Measurements from ENCODE around the gene CEL.

CEL gene

GRCh38 chr9:133116346-133117231, 54.8 kb downstream of the CEL start:
- no peak for DNase-seq (ENCODE audit: low read depth, low spot score)

DNA sequence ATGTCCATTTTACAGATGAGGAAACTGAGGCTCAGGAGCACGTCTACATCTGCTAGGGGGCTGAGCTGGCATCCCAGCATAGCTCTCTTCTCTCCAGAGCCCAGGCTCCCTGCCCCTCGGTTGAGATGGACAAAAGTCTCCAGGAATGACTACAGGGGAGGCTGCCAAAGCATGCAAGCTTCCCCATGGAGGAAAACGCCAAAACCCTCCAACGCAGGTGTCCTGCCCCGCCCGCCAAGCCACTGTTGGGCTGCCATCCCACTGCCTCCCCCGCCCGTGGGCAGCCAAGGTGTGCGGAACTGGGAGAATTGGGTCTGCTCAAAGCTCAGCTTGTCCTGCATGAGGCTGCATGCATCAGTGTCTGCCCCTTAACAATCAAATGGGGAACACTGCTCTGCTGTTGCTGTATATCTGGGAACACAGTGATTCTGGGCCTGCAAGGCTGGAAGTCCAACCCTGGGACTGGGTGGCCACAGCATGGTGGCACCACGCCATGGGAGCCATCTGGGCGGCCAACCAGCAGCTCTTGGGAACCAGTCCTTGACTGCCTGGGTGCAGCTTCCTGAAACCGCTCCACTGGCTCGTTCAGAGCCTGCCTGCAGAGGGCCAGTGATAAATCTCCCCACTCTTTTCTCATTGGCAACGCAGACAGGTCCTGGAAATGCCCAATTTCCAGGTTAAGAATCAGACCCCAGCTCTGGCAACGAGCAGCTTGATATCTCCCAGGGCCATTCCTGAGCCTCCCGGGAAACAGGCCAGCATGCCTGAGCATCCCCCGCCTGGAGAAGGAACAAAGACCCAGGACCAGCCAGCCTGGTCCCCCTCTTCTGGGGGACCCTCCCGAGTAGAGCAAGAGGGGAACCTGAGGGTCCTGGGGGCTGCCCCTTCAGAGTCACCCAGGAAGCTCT, 55.7 kb downstream of the CEL start:
- no peak for DNase-seq (ENCODE audit: low read depth, low spot score)

DNA sequence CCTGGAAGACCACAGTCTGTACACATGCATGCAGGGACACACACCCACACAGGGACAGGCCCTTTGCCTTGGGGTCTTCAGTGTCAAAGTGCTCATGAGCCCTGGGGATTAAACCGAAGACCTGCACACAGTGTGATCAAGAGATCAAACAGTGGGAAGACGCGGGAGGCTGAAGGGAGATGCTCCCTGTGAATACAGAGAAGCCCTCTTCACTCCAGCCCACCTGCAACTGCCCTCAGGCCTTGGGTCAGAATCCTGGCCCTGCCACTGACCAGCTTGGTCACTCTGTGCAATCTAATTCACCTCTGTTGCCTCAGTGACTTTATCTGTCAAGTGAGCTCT, 56.4 kb downstream of the CEL start:
- no peak for DNase-seq (ENCODE audit: low read depth, low spot score)

- DNase-seq (ENCODE audit: low read depth, low spot score), result no peak
These were observed 56.8 kb downstream of the CEL start for GRCh38 chr9:133118568-133118967.

- peak; percentile 85 for DNase-seq (ENCODE audit: low read depth, low spot score)
These were observed 57.5 kb downstream of the CEL start for GRCh38 chr9:133119103-133119845.

DNA sequence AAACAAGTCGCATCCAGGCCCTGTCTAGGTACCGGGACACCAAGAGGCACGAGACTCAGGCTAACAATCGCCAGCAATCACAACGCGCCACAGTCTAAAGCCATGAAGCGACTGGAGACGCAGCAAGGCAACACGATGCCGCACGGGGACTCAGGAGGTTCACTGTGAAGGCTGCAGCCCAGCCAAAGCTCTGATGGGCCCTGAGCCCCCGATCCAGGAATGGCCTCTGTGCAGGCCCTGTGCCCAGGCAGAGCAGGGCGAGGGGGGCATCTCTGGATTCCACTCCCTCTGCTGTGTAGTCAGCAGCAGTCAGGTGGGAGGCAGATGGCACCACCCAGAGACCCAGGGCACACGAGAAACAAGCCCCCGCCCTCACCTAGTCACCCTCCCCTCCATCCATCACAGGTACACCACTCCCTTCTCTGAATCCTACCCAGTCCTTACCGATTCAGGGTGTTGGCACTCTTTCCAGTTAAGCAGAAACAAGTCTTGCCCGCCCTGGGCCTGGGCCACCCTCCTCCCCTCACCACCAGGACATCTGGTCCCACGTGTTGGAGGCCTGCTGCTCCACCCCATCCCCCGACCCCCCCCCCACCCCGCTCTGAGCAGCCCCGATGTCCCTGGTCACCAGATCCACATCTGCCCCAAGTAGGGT, 58.2 kb downstream of the CEL start:
- DNase-seq (ENCODE audit: low read depth, low spot score), result no peak

GRCh38 chr9:133120501-133121197, 58.9 kb downstream of the CEL start:
- no peak for DNase-seq (ENCODE audit: low read depth, low spot score)
